ENCODE results near the gene LPCAT1.
"Not testable (repeated sequence)": the region's sequence is repeated elsewhere in the genome, so short reads cannot be mapped to it uniquely, and the experiment has no call there.

LPCAT1 gene

DNA sequence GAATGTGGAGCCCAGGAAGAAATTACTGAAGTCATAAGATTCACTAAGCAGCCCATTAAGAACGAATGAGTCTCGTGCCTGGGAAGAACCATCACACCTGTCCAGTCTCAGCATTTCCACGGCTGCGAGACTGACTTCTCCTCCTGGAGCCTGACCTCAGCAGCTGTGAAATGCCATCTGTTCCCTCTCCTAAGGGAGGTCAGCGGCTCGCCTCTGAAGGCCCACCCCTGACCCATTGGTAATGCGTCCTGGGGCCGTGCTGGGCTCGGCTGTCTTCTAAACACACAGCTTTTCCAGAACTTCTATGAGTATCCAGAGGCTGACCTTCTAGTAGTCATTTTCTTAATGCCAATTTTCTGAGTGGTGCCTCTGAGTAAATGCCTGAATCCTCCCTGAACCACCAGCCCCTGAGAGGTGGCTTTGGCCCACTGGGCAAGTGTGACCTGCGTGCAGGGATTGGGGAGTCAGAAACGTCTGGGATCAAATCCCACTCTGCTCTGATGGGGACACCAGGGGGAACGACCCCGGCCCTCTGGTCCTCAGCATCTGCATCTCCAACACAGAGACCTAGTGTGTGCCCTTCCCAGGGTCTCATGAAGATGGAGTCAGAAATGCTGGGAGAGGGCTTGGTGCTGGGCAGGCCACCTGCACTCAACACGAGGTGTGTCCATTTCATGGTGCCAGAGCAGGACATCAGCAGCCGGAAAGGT is 84.2 kb downstream of the LPCAT1 start:
- no peak for DNase-seq

- no peak for DNase-seq
These were observed 84.9 kb downstream of the LPCAT1 start for GRCh38 chr5:1438871-1439270.

- DNase-seq = no peak
These were observed 85.7 kb downstream of the LPCAT1 start for GRCh38 chr5:1437876-1438559.

- no peak for DNase-seq
These were observed 86.4 kb downstream of the LPCAT1 start for GRCh38 chr5:1437226-1437829.

DNA sequence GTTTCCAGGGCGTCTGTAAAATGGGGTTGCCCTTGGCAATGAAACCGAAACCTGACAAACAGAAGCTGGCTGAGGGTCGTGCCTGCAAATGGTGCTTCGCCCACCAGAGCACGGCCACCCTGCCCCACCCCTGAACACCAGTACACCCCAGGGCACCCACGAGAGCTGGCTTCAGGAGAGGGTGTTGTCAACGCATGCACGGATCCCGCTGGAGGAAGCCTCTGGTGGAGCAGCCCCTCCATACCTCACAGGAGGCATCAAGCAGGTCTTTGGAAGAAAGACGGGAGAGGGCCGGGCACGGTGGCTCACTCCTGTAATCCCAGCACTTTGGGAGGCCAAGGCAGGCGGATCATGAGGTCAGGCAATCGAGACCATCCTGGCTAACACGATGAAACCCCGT is 87.1 kb downstream of the LPCAT1 start:
- DNase-seq = no peak

DNA sequence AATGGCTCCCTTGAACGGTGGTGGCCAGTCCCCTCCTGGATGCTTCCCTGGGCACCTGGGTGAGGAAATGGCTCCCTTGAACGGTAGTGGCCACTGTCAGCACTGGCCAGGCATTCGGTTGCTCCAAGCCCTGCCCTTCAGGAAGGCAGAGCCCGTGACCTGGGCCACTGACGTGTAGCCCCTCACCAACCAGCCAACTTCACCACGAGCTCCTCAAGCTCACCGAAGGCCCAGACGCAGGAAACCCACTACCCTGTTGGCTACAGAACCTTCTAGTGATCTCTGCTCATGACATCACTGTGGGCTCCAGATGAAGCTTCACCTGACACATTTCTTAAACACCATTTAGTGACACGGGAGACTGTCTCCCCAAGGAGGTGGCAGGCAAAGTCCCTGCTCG is 87.7 kb downstream of the LPCAT1 start:
- no peak for DNase-seq

DNA sequence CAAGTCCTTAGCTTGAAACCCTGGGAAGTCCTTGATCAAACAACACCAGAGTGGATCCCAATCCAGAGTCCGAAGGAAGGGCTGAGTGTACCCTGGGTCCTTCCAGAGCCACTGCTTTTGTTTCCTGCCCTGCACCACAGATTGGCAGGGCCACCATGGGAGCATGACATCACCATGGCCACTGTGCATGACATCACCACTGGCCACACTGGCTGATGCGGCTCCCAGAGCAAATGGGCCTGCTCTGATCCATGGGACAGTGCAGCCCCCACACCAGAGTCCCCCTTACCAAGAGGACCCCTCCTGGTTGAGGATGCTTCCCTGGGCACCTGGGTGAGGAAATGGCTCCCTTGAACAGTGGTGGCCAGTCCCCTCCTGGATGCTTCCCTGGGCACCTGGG is 88.4 kb downstream of the LPCAT1 start:
- DNase-seq = no peak

- DNase-seq = no peak
These were observed 91.5 kb downstream of the LPCAT1 start for GRCh38 chr5:1432296-1432695.

GRCh38 chr5:1431896-1432295 is 91.9 kb downstream of the LPCAT1 start:
- DNase-seq = no peak

DNA sequence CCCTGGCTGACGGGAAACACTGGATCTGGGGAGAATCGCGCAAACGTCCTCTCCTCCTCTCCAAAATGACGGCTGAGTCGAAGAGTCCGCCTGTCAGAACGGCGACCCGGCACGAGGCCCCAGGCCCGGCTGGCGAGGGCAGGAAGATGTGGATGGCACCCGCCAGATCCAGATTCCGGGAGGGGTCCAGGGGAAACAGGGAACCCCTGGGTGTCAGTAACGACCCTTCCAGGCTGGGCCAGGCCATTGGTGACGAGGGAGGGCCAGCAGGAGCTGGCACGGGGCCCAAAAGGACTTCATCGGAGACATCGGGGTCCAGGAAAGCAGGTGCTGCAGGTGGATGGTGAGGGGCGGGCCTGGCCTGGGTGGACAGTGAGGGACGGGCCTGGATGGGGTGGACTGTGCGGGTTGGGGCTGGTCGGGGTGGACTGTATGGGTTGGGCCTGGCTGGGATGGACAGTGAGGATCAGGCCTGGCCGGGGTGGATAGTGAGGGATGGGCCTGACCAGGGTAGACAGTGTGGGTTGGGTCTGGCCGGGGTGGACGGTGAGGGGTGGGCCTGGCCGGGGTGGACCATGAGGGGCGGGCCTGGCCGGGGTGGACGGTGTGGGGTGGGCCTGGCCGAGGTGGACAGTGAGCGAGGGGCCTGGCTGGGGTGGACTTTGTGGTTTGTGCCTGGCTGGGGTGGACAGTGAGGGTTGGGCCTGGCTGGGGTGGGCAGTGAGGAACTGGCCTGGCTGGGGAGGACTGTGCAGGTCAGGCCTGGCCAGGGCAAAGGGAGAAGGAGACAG is 92.5 kb downstream of the LPCAT1 start:
- DNase-seq = no peak

DNA sequence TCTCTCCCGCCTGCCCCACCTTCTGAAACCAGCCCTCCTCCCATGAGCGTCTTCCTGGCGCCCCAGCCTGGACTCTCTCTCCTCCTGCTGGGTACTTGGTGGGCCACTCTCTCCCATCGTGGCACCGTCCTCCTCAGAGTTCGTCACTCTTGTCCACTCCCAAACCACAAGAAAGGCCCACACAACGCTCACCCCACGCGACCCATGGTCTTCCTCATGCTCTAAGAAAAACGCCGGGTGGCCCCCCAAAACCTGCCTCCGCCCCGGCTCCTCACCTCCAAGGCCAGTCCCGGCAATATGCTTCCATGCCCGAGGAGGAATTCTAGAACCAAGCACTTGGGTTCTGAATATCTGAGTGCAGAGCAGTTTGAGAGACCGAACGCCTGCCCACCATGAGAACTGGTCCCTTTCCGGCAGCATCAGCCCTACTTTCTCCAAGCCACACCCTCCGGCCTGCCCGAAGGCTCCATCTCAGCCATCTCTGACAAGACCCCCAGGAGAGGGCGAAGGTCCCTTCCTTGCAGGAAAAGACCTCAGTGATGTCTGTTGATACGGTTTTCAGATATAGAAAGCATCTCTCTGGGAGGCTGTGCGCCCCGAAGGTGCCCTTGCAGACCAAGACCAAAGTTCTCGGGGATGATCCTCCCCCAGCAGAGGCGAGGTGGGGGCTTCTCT is 93.5 kb downstream of the LPCAT1 start:
- DNase-seq = no peak

DNA sequence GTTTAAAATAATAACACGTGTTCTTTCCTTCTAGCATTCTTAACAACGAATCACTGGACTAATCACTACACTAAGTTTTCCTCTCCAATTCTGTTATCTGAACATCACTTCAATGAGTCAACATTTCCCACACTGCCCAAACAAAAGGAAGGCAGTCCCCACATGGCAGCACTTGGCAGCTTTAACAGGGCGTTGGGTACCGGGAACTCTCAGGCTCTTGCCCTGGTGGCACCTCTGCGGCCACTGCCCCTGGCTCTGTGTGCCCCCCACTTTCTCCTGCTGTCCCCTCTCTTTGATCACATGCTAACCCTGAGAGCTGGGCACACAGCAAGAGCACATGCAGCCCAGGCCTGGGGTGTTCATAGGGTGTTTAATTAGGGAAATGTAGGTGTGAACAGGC is 94.3 kb downstream of the LPCAT1 start:
- no peak for DNase-seq

GRCh38 chr5:1429066-1429465 is 94.7 kb downstream of the LPCAT1 start:
- DNase-seq = no peak

DNA sequence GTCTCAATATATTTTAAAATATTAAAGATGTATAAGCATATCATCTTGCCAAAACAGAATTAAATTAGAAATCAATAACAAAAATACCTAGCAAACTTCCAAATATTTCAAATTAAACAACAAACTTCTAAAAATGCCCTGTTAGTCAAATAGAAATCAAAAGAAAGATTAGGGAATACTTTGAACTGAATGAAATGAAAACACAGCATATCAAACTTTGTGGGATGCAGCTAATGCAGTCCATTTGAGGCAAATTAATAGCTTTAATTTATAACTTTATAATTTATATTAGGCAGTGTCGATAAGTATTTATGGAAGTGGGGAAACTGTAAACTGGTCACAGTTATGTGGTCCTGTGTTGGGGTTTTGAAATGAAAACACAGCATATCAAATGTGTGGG is 95.7 kb downstream of the LPCAT1 start:
- DNase-seq = no peak

DNA sequence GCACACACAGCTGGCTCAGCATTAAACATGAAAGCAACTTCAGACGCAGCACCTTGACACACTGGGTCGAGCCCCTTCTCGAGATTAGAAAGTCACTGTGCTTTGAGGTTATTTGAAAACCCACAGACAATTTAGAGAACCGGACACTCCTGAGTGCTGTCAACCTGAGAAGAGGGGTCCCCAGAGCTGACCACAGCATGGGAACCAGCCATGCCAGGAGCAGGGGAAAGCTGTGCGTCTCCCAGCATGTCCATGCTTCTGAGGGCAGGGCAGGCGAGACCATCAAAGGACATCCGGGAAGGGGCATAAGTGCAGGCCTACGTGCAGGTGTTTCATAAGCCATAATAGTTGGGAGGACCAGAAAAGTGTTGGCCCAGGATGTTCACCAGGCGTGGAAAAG is 99.0 kb downstream of the LPCAT1 start:
- no peak for DNase-seq

GRCh38 chr5:1423901-1424603 is 99.7 kb downstream of the LPCAT1 start:
- no peak for DNase-seq

GRCh38 chr5:1422522-1422921 is 101.2 kb downstream of the LPCAT1 start:
- not testable (repeated sequence) for DNase-seq

DNA sequence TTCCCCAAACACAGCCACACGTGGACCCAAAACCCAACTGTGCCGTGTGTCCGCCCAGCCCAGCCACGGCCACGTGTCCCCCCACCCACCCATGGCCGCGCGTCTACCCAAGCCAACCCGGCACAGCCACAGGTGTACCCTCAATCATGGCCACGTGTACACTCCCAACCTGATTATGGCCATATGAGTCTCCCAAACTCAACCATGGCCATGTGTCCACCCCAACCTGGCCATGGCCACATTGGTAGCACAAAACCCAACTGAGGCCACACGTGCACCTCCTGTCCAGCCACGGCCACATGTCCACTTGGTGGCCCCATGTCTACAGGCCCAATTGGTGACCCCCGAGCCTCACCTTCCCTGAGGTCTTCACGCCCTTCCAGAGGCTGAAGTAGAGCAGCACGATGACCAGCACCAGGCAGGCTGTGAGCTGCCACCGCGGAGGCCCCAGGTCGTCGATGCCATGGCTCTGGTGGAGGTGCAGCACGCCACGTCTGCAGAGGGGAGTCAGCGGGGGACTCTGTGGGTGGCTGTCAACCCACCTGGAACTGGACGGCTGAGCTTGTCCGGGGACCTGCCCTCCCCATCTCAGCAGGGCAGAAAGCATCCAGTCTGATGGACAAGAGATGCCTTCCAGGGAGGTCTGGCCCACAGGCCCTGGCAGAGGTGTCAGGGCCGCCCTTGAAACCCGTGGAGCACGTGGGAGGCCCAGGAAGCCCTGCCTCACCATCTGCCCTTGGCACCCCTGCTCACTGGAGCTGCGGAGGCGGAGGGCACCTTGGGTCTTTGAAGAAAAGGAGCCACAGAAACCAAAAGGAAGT is 102.0 kb downstream of the LPCAT1 start:
- DNase-seq = no peak

GRCh38 chr5:1420211-1421195 is 103.3 kb downstream of the LPCAT1 start:
- DNase-seq = no peak
